NCI-H2196 treated with DMSO at 0.1 percent for 48 hours (cell line): ENCODE data around the gene NAA11.

Source experiments
- DNase-seq: peaks from one replicate; lab custom pipeline; 2025; ENCODE audit not compliant: unreplicated experiment; lab: John Stamatoyannopoulos, UW

The NAA11 gene

DNA sequence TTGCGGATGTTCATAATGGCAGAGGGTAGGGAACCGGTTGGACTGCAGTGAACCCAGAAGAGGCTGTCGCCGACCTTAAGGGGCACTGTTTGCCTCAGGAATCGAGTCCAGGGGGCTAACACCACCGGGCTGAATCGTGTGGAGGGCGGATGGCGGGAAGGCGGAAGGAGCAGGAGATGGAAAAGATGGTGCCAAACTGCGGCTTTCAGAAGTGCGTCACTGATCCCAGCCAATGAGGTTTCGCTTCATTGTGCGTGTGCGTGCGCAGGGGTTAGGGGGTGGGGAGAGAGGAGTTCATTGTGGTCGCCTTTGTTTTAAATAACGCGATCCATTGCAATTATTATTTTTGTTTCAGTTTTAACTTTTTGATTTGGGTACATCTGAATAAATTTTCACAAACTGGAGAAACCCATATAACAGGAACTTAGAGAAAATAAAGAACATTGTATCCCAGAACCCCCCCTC is at the start of gene NAA11:
NAA11 (minus strand) TSS at position 198 of the 465 bp plus-strand sequence; CDS start at position 14, 184 bp downstream.
- DNase-seq = no peak

GRCh38 chr4:79370026-79370425 is 44.2 kb upstream of the NAA11 start:
- DNase-seq = no peak

DNA sequence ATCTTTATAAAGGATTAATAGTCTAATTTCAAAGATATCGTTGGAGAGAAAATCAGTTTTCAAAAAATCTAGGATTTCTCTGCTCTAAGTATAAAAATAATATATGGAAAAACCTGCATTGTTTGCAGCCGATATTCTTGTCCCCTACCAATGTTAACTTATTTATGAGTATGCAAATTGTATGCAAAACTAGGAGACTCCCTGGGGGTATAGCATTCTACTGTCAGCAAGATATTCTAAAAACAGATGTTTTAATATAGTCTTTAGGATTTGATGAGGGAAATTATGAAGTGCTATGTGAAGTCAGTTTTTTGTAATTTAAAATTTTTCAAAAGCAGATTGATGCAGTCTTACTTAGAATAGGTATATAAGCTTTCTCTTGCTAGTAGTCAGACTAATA is 41.2 kb upstream of the NAA11 start:
- DNase-seq = no peak

GRCh38 chr4:79366422-79366821 is 40.6 kb upstream of the NAA11 start:
- no peak for DNase-seq

- no peak for DNase-seq
Observed at GRCh38 chr4:79364061-79364460, 38.2 kb upstream of the NAA11 start.

DNA sequence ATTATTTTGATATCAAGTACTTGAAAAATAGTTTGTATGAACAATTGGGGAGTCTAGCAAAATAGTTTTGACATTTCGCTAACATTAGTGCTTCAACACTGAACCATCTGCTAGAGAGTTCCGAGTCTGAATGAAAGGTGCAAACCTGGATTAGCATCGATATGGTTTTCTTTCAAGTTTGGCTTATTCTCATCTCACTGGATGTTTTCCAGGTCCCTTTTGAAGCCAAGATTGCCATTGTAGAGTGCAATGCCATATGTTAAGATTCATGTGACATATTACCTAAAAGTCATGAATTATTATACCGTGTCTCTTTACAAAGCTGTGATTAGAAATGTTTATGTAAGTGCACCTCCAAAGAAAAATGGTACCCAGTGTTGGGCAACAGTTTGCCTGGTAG is 36.8 kb upstream of the NAA11 start:
- DNase-seq = no peak

- DNase-seq = no peak
Observed at GRCh38 chr4:79360006-79360405, 34.1 kb upstream of the NAA11 start.

GRCh38 chr4:79358438-79358837 is 32.6 kb upstream of the NAA11 start:
- DNase-seq = no peak

- no peak for DNase-seq
Observed at GRCh38 chr4:79357365-79357764, 31.5 kb upstream of the NAA11 start.

DNA sequence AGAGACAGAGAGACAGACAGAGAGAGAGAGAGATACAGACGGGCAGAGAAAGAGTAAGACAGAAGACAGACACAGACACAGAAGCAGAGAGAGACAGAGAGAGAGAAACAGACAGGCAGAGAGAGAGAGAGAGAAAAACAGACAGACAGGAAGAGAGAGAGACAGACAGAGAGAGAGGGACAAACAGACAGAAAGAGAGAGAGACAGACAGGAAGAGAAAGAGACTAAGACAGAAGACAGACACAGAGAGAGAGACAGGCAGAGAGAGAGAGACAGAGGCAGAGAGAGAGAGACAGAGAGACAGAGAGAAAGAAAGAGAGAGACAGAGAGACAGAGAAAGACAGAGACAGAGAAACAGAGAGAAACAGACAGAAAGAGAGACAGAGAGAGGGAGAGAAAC is 27.2 kb upstream of the NAA11 start:
- no peak for DNase-seq

DNA sequence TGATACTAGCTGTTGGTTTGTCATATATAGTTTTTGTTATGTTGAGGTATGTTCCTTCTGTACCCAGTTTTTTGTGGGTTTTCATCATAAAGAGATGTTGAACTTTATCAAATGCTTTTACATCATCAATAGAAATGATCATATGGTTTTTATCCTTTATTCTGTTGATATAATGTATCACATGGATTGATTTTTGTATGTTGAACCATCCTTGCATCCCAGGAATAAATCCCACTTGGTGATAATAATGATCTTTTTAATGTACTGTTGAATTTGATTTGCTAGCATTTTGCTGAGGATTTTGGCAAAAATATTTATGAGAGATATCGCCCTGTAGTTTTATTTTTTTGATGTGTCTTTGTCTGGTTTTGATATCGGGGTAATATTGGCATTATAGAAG is 22.5 kb upstream of the NAA11 start:
- DNase-seq = no peak

GRCh38 chr4:79341893-79342653 is 16.2 kb upstream of the NAA11 start:
- DNase-seq = no peak

DNA sequence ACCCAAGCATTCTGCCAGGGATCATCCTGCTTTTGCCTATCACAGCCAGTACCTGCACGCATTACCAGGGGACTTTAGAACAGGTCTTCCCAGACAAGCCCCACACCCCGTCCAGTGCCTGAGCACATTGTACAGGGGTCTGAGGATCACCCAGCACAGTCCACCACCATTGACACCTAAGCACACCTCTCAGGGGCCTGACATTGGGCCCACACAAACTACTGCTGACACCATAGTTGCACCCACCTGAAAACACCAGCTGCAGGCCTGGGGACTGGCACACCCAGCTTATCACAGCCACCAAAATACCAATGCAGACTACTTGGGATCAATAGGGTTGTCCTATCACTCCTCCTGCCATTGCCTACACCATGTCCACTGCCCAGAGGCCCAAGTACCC is 14.7 kb upstream of the NAA11 start:
- DNase-seq = no peak

GRCh38 chr4:79338148-79338547 is 12.3 kb upstream of the NAA11 start:
- no peak for DNase-seq

- DNase-seq = no peak
Observed at GRCh38 chr4:79334783-79335182, 8.9 kb upstream of the NAA11 start.

DNA sequence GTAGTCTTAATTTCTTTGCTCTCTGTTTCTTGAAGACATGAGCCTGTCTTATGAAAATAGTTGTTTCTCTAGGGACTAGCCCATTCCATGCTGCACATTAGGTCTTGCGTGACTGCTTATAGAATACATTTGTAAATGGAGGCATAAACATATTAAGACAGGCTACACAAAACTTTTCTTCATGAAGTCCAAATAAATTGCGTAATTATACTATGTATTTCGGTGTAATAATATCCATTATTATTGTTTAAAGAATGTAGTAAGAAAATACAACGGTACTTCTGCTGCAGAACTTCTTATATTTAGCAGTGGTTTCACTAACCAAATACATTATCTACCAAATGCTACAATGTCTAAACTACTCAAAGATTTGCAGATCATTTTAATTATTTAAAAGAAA is 8.5 kb upstream of the NAA11 start:
- DNase-seq = no peak

DNA sequence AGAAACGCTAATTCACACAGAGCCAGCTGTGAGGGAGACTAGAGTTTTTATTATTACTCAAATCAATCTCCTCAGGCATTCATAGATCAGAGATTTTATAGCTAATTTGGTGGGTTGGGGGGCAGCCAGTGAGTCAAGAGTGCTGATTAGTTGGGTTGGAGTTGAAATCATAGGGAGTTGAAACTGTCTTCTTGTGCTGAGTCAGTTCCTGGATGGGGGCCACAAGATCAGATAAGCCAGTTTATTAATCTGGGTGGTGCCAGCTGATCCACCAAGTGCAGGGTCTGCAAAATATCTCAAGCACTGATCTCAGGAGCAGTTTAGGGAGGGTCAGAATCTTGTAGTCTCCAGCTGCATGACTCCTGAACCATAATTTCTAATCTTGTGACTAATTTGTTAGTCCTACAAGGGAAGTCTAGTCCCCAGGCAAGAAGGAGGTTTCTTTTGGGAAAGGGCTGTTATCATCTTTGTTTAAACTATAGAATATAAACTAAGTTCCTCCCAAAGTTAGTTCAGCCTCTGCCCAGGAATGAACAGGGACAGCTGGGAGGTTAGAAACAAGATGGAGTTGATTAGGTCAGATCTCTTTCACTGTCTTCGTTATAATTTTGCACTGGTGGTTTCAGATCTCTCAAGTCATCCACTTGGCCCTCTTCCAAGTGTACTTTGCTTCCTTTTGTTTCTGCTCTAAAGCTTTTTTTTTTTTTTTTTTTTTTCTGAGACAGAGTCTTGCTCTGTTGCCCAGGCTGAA is 5.4 kb upstream of the NAA11 start:
- no peak for DNase-seq

- DNase-seq = no peak
Observed at GRCh38 chr4:79330720-79331119, 4.9 kb upstream of the NAA11 start.

DNA sequence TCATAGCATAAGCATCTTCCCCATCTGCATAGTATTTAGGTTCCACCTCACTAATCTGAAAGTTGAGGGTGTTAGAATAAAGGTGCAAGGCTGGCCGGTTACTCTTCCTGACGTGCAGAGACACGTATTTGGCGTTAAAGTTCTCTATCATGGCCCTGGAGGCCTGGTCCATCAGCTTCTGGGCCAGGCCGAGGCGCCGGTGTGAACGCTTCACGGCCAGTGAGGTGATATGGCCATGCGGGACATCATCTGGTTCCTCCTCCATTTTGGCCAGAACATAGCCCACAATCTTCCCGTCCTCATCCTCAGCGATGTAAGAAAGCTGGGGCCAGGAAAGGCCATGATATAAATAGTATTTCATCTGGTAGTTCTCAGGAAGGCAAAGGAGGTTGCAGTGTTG is 425 bp downstream of the NAA11 start:
- no peak for DNase-seq

GRCh38 chr4:79319975-79320374 is 5.9 kb downstream of the NAA11 start:
- DNase-seq = no peak

- no peak for DNase-seq
Observed at GRCh38 chr4:79317711-79318110, 8.2 kb downstream of the NAA11 start.

GRCh38 chr4:79315891-79316290 is 10.0 kb downstream of the NAA11 start:
- no peak for DNase-seq
